ENCODE measurements around the gene HES2.
A peak's percentile ranks its signal among the peaks of the same experiment; 100 is the strongest.
"Not testable (repeated sequence)": the region's sequence is repeated elsewhere in the genome, so short reads cannot be mapped to it uniquely, and the experiment has no call there.

The HES2 gene

GRCh38 chr1:6409053-6409452, 10.7 kb downstream of the HES2 start:
- POLR2A ChIA-PET = interaction anchor here (0.7 kb wide), 1 partner anchor 174 kb away, joined by 4 read pairs; no protein-coding TSS in a partner anchor
- CTCF ChIA-PET = interaction anchor here (1.6 kb wide), 1 partner anchor 46 kb away, joined by 4 read pairs; no protein-coding TSS in a partner anchor
- TF ChIP-seq CTCF (IDR thresholded peaks at IDR 0.05; ENCODE audit: control extremely low read depth, extremely low read depth, low read depth, missing control alignments) = no peak
- DNase-seq (ENCODE audit: extremely low spot score) = no peak

DNA sequence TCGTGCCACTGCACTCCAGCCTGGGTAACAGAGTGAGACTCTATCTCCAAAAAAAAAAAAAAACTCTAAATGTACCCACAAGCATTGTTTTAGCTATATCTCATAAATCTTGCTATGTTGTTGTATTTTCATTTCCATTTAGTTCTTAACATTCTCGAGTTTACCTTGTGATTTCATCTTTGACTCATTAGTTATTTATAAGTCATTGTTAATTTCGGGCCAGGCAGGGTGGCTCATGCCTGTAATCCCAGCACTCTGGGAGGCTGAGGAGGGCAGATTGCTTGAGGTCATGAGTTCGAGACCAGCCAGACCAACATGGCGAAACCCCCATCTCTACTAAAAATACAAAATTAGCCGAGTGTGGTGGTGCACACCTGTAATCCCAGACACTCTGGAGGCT, 11.7 kb downstream of the HES2 start:
- no peak for DNase-seq (ENCODE audit: extremely low spot score)
- ChIA-PET POLR2A (no interaction called here), CTCF (interaction anchor here (1.2 to 8.6 kb wide), 3 partner anchors 9 to 162 kb away, joined by 4 to 127 read pairs (median 30); partner anchors contain the start of gene HES3)
- no peak for TF ChIP-seq CTCF (IDR thresholded peaks at IDR 0.05; ENCODE audit: control extremely low read depth, extremely low read depth, low read depth, missing control alignments)

DNA sequence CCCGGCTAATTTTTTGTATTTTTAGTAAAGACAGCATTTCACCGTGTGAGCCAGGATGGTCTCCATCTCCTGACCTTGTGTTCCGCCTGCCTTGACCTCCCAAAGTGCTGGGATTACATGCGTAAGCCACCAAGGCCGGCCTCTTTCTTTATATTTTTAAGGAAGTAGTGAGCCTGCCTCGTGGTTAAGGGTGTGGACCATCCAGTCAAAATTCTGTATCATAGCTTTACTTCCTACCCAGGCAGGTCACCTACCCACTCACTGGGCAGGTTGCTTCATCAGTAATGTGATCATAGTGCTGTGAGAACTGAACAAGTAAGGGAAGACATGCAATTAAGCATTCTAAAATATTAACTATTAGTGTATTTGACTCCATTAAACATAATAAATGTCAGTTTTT, 18.0 kb downstream of the HES2 start:
- no peak for TF ChIP-seq CTCF (IDR thresholded peaks at IDR 0.05; ENCODE audit: control extremely low read depth, extremely low read depth, low read depth, missing control alignments)
- DNase-seq (ENCODE audit: extremely low spot score) = no peak
- ChIA-PET CTCF (interaction anchor here (1.0 to 8.6 kb wide), 9 partner anchors 10 to 181 kb away, joined by 3 to 127 read pairs (median 9); partner anchors contain the start of gene HES2), POLR2A (no interaction called here)

DNA sequence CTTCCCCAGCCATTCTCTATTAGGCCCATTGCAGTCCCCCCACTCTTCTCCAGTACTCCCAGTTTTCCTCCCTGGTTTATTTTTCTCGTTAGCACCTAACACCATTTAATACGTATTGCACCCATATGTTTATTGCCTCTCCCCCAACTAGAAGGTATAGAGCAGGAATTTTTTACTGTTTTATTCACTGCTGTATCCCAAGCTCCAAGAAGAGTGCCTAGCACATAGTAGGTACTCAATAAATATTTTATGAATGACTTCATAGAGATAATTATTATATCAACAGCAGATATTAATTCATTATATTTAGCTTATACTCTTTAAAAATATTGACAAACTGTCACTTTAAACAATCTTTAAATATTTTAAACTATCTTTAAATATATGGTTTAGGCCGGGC, 20.4 kb downstream of the HES2 start:
- ChIA-PET POLR2A (no interaction called here), CTCF (interaction anchor here (0.6 to 3.2 kb wide), 8 partner anchors 9 to 152 kb away, joined by 3 to 17 read pairs (median 4); no protein-coding TSS in a partner anchor)
- no peak for DNase-seq (ENCODE audit: extremely low spot score)
- TF ChIP-seq CTCF (IDR thresholded peaks at IDR 0.05; ENCODE audit: control extremely low read depth, extremely low read depth, low read depth, missing control alignments) = no peak

- CTCF ChIA-PET = interaction anchor here (1.0 to 3.2 kb wide), 6 partner anchors 30 to 151 kb away, joined by 3 to 17 read pairs (median 8); no protein-coding TSS in a partner anchor
- no peak for DNase-seq (ENCODE audit: extremely low spot score)
- no peak for TF ChIP-seq CTCF (IDR thresholded peaks at IDR 0.05; ENCODE audit: control extremely low read depth, extremely low read depth, low read depth, missing control alignments)
- POLR2A ChIA-PET = no interaction called here
Measured at GRCh38 chr1:6397844-6398441, 21.8 kb downstream of the HES2 start.

DNA sequence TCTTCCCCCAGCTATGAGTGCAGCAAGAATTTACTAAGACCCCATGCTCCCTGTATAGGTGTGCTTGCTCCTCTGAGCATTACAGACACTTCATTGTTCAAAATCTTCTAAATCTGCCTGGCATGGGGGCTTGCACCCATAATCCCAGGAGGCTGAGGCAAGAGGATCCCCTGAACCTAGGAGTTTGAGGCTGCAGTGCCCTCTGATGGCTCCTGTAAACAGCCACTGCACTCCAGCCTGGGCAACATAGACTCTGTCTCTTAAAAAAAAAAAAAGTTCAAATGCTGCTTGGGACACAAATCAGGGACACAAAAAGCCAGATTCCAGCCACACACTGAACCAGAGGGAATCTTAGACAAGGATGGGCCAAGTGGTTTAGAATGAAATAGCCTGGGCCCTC, 22.7 kb downstream of the HES2 start:
- no peak for DNase-seq (ENCODE audit: extremely low spot score)
- CTCF ChIA-PET = interaction anchor here (1.4 to 2.6 kb wide), 2 partner anchors 34 to 49 kb away, joined by 6 read pairs; no protein-coding TSS in a partner anchor

GRCh38 chr1:6395781-6396244, 23.9 kb downstream of the HES2 start:
- POLR2A ChIA-PET = not testable (repeated sequence)
- CTCF ChIA-PET = interaction anchor here (1.3 to 6.2 kb wide), 5 partner anchors 8 to 52 kb away, joined by 3 to 47 read pairs (median 6); no protein-coding TSS in a partner anchor

More for the DNA sequence above, 22.7 kb downstream of the HES2 start:
- peak; percentile 35 for TF ChIP-seq CTCF (IDR thresholded peaks at IDR 0.05; ENCODE audit: control extremely low read depth, extremely low read depth, low read depth, missing control alignments)
- POLR2A ChIA-PET = no interaction called here

GRCh38 chr1:6395130-6395529, 24.6 kb downstream of the HES2 start:
- POLR2A ChIA-PET; DNase-seq (ENCODE audit: extremely low spot score): not testable (repeated sequence)
- CTCF ChIA-PET = interaction anchor here (0.6 to 6.2 kb wide), 7 partner anchors 7 to 51 kb away, joined by 3 to 47 read pairs (median 6); no protein-coding TSS in a partner anchor

More at GRCh38 chr1:6395781-6396244, 23.9 kb downstream of the HES2 start:
- DNase-seq (ENCODE audit: extremely low spot score) = not testable (repeated sequence)
